Measurements from ENCODE around the gene NRAP.

DNA sequence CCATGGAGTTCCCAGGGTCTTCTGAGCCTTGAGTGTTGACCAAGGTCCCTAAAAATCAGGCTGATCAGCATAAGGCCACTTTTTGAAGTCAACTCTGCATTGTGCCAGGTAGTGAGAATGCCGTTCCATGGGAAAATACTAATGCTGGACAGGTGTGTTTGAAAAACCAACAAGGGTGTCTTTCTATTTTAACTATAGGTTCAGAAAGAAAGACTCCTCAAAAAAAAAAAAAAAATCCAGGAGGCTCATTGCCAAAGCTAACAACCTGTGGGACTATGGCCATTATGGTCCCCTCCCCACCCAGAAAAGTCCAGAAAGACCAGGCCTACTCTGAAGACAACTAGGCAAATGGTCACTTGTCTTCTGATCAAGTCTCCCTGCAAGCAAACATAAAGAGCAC is 44.4 kb downstream of the NRAP start:
- TF ChIP-seq, protein P1, sequence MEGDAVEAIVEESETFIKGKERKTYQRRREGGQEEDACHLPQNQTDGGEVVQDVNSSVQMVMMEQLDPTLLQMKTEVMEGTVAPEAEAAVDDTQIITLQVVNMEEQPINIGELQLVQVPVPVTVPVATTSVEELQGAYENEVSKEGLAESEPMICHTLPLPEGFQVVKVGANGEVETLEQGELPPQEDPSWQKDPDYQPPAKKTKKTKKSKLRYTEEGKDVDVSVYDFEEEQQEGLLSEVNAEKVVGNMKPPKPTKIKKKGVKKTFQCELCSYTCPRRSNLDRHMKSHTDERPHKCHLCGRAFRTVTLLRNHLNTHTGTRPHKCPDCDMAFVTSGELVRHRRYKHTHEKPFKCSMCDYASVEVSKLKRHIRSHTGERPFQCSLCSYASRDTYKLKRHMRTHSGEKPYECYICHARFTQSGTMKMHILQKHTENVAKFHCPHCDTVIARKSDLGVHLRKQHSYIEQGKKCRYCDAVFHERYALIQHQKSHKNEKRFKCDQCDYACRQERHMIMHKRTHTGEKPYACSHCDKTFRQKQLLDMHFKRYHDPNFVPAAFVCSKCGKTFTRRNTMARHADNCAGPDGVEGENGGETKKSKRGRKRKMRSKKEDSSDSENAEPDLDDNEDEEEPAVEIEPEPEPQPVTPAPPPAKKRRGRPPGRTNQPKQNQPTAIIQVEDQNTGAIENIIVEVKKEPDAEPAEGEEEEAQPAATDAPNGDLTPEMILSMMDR (IDR thresholded peaks at IDR 0.05; ENCODE audit: borderline replicate concordance, extremely low read depth, low read length, poor library complexity, severe bottlenecking): no peak
- no peak for TF ChIP-seq EZH2 (IDR thresholded peaks at IDR 0.05; ENCODE audit: borderline replicate concordance, low read depth, low read length, severe bottlenecking)

Data from DND-41 (cell line).